ENCODE results near the gene TRHDE. TPM values are rescaled to one million over a fixed set of nuclear protein-coding genes. Genes with fewer than 3 reads are reported as not detected.

Gene TRHDE
- total and polyA plus RNA-seq, 2 of the 13 experiments (the other 11 are each of a cell fraction or from before 2014, with no cell fraction given), result not detected

GRCh38 chr12:72523754-72524153 is 251.6 kb downstream of the TRHDE start:
- ChIA-PET CTCF (ENCODE audit: low intra/inter-chr PET ratio, low total read pairs) (no interaction called here), POLR2A (no interaction called here)
- no peaks in the 10 kb centered on the region for H3K9me3 ChIP-seq (ENCODE audit: low read length)
- FAIRE-seq, result no peak
- DNase-seq (ENCODE audit: low spot score), result no peak
- H3K4me2 ChIP-seq (ENCODE audit: low read depth, low read length), result no peak overlapping the region
- in situ Hi-C loops (cut with HindIII; ENCODE audit: extremely low pct_ligation_motif_present, low pct_unique_long_range_greater_than_20kb) (no loop called here), intact Hi-C loops (cut with micrococcal nuclease; ENCODE audit: unreplicated experiment) (no loop called here)
- H3K4me1 ChIP-seq (ENCODE audit: insufficient read depth, low read length), result no peaks in the 10 kb centered on the region
- H3K27ac ChIP-seq (ENCODE audit: extremely low read length, insufficient read depth, low read length), result no peak overlapping the region
- TF ChIP-seq CC2D1A (CRISPR knock-in tag; IDR thresholded peaks at IDR 0.05), result no peak
- TF ChIP-seq NONO (IDR thresholded peaks at IDR 0.05), result no peak
- no peak for TF ChIP-seq NONO (CRISPR knock-in tag; conservative IDR thresholded peaks at IDR 0.05)
- no peak for TF ChIP-seq CCAR2 (optimal IDR thresholded peaks at IDR 0.05; ENCODE audit: low read depth, low read length)
- no peak overlapping the region for H3K4me3 ChIP-seq (replicated peaks in 1 of 3; ENCODE audit: insufficient read depth in 1 of 3, low read depth in 2 of 3, low read length in 3 of 3)
- ATAC-seq, result no peak
- H3K27me3 ChIP-seq (ENCODE audit: control insufficient read depth in 1 of 2, insufficient read depth in 2 of 2, low read length in 2 of 2), result no peaks in the 10 kb centered on the region; a peak in 1 of 5 replicates
- no peaks in the 10 kb centered on the region for H3K79me2 ChIP-seq (ENCODE audit: insufficient read depth, low read length)
- 2% methylated on average over 3 of the region's 3 CpGs for WGBS (ENCODE audit: low lambda C conversion rate)
- H3K36me3 ChIP-seq (replicated peaks in 1 of 2; ENCODE audit: control insufficient read depth in 1 of 2, insufficient read depth in 2 of 2, low read length in 2 of 2), result no peaks in the 10 kb centered on the region
- H3K9ac ChIP-seq (ENCODE audit: insufficient read depth, low read depth, low read length), result no peak overlapping the region
- no peaks in the 10 kb centered on the region for H4K20me1 ChIP-seq (ENCODE audit: insufficient read depth, low read length)
- no TSS peak for BruUV-seq (replicated peaks)
- no peak overlapping the region for H2AFZ ChIP-seq (ENCODE audit: low read length)

GRCh38 chr12:72535212-72535990 is 263.2 kb downstream of the TRHDE start:
- FAIRE-seq (no peak), DNase-seq (ENCODE audit: low spot score) (no peak), ATAC-seq (no peak)
- no peaks in the 10 kb centered on the region for H3K36me3 ChIP-seq (replicated peaks in 1 of 2; ENCODE audit: control insufficient read depth in 1 of 2, insufficient read depth in 2 of 2, low read length in 2 of 2)
- no peaks in the 10 kb centered on the region for H3K79me2 ChIP-seq (ENCODE audit: insufficient read depth, low read length)
- no peaks in the 10 kb centered on the region for H4K20me1 ChIP-seq (ENCODE audit: insufficient read depth, low read length)
- no peak overlapping the region for H3K27ac ChIP-seq (ENCODE audit: extremely low read length, insufficient read depth, low read length)
- no peak overlapping the region for H3K9ac ChIP-seq (ENCODE audit: insufficient read depth, low read depth, low read length)
- H3K4me1 ChIP-seq (ENCODE audit: insufficient read depth, low read length), result no peaks in the 10 kb centered on the region
- POLR2A ChIA-PET, result no interaction called here
- no peak overlapping the region for H3K4me2 ChIP-seq (ENCODE audit: low read depth, low read length)
- in situ Hi-C loops (cut with HindIII; ENCODE audit: extremely low pct_ligation_motif_present, low pct_unique_long_range_greater_than_20kb) (no loop called here), intact Hi-C loops (cut with micrococcal nuclease; ENCODE audit: unreplicated experiment) (no loop called here)
- WGBS (ENCODE audit: low lambda C conversion rate), result 0% methylated on average over 1 of the region's 1 CpG
- no peaks in the 10 kb centered on the region for H3K9me3 ChIP-seq (ENCODE audit: low read length)
- CTCF ChIA-PET (ENCODE audit: low intra/inter-chr PET ratio, low total read pairs), result no interaction called here
- no peak overlapping the region for H2AFZ ChIP-seq (ENCODE audit: low read length)
- no peaks in the 10 kb centered on the region for H3K27me3 ChIP-seq (ENCODE audit: control insufficient read depth in 1 of 2, insufficient read depth in 2 of 2, low read length in 2 of 2)
- BruUV-seq (replicated peaks), result no TSS peak
- H3K4me3 ChIP-seq (replicated peaks in 1 of 3; ENCODE audit: insufficient read depth in 1 of 3, low read depth in 2 of 3, low read length in 3 of 3), result no peak overlapping the region
- TF ChIP-seq MEF2D (CRISPR knock-in tag; IDR thresholded peaks at IDR 0.05), result no peak
- no peak for TF ChIP-seq ZBTB40 (IDR thresholded peaks at IDR 0.05)
- no peak for TF ChIP-seq ZBTB40 (CRISPR knock-in tag; IDR thresholded peaks at IDR 0.05)
- TF ChIP-seq GATA4 (IDR thresholded peaks at IDR 0.05; ENCODE audit: borderline replicate concordance, low read depth), result no peak
- TF ChIP-seq FLYWCH1 (CRISPR knock-in tag; IDR thresholded peaks at IDR 0.05), result no peak
- TF ChIP-seq JARID2 (CRISPR knock-in tag; IDR thresholded peaks at IDR 0.05; ENCODE audit: insufficient replicate concordance), result no peak
